Measurements from ENCODE around the gene PRAMEF4.
"Not testable (repeated sequence)": the region's sequence is repeated elsewhere in the genome, so short reads cannot be mapped to it uniquely, and the experiment has no call there.

The PRAMEF4 gene

DNA sequence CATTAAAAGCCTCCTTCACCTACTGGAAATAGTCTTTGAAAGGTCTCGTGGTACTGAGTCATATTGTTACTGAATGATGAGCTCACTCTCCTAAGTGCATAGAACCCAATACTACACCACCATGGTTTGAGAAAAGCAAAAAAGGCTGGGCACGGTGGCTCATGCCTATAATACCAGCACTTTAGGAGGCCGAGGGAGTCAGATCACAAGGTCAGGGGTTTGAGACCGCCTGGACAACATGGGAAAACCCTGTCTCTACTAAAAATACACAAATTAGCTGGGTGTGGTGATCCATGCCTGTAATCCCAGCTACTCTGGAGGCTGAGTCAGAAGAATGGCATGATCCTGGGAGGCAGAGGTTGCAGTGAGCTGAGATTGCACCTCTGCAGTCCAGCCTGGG is 34.2 kb downstream of the PRAMEF4 start:
- H3K4me3 Mint-ChIP-seq = no peak overlapping the region
- no peaks in the 10 kb centered on the region for H3K36me3 Mint-ChIP-seq (ENCODE audit: low read depth)
- no peaks in the 10 kb centered on the region for H3K4me1 Mint-ChIP-seq
- H3K27me3 Mint-ChIP-seq (ENCODE audit: low read depth, poor library complexity) = peaks cover 4% of the 10 kb centered on the region
- H3K27ac Mint-ChIP-seq = no peak overlapping the region
- no peak for TF ChIP-seq CTCF (IDR thresholded peaks at IDR 0.05)
- peaks cover 54% of the 10 kb centered on the region for H3K9me3 Mint-ChIP-seq
- no peak for DNase-seq

- H3K27ac Mint-ChIP-seq; H3K27me3 Mint-ChIP-seq (ENCODE audit: low read depth, poor library complexity); H3K4me3 Mint-ChIP-seq; H3K36me3 Mint-ChIP-seq (ENCODE audit: low read depth); DNase-seq; H3K4me1 Mint-ChIP-seq: not testable (repeated sequence)
- peaks cover 55% of the 10 kb centered on the region for H3K9me3 Mint-ChIP-seq
Observed at GRCh38 chr1:12848620-12849019, 37.4 kb downstream of the PRAMEF4 start, which contains the start of gene HNRNPCL1. TSS of gene HNRNPCL1 (minus strand) at chr1:12848720. CDS start at chr1:12848289, 431 bp downstream.

GRCh38 chr1:12833251-12833650 is 52.8 kb downstream of the PRAMEF4 start:
- not testable (repeated sequence) for H3K4me1 Mint-ChIP-seq; H3K27ac Mint-ChIP-seq; H3K36me3 Mint-ChIP-seq (ENCODE audit: low read depth); H3K4me3 Mint-ChIP-seq; DNase-seq; H3K27me3 Mint-ChIP-seq (ENCODE audit: low read depth, poor library complexity)
- peaks cover 39% of the 10 kb centered on the region for H3K9me3 Mint-ChIP-seq

DNA sequence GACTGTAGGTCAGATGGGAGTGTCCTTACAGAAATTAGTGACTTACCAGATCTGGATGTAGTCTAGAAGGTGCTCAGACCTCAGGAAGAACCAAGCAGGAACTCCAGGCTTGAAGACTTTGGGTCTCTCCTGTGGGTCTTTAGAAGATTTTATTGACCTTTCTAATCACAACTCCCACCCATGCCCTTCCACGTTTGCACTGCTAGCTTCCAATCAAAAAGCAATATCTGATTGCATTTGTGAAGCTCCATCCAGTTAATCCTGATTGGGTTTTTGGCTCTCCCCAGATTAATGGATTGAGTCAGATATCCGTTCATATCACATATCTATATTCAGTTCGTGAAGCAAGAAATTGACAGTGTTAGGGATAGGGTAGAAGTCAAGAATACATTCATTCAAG is 54.7 kb downstream of the PRAMEF4 start, which contains the start of gene PRAMEF11:
Gene PRAMEF11, minus strand, starts transcription at position 101 of the 400 bp plus-strand sequence. CDS start 2,621 bp downstream, outside the sequence.
- not testable (repeated sequence) for H3K36me3 Mint-ChIP-seq (ENCODE audit: low read depth); H3K27ac Mint-ChIP-seq; H3K4me3 Mint-ChIP-seq; DNase-seq; H3K27me3 Mint-ChIP-seq (ENCODE audit: low read depth, poor library complexity); H3K4me1 Mint-ChIP-seq
- H3K9me3 Mint-ChIP-seq = peaks cover 42% of the 10 kb centered on the region
